ENCODE measurements around the gene TMEM245. TPM values are rescaled to one million over a fixed set of nuclear protein-coding genes. Genes with fewer than 3 reads are reported as not detected.

TMEM245 gene
- total RNA-seq, 1 experiment from 2014 or later: 60.3 TPM

DNA sequence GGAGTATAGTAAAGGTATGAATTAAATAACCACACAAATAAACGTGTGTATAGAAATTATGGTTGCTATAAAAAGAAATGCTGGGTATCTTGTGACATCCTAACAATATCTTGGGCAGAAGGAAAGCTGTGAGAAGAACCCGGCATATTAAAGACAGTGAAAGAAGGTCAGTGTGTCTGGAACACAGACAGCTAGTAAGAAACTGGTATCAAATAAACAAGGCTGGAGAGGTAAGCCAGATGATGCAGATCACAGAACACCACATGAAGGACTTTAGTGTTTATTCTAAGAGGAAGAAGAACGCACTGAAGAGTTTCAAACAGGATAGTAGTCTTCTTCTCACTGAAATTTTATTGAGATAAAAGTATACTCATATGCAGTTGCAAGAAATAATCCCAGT is 24.4 kb downstream of the TMEM245 start:
- no peak for DNase-seq
- Histone ChIP-seq H3K27ac (no peak overlapping the region), H4K20me1 (ENCODE audit: insufficient read depth) (no peaks in the 10 kb centered on the region), H2AFZ (no peak overlapping the region), H3K4me1 (replicated peaks; ENCODE audit: insufficient read depth) (peaks cover 38% of the 10 kb centered on the region), H3K79me2 (ENCODE audit: low read depth) (peaks cover 93% of the 10 kb centered on the region), H3F3A (ENCODE audit: insufficient read depth, low read depth) (peaks cover 28% of the 10 kb centered on the region), H3K27me3 (ENCODE audit: insufficient read depth, low read depth) (no peaks in the 10 kb centered on the region), H3K4me3 (no peak overlapping the region), H3K4me2 (no peak overlapping the region), H3K9me3 (ENCODE audit: insufficient read depth, low read depth) (no peaks in the 10 kb centered on the region), H3K36me3 (ENCODE audit: low read depth) (peaks cover 27% of the 10 kb centered on the region), H3K9me2 (ENCODE audit: insufficient read depth) (no peaks in the 10 kb centered on the region)
- intact Hi-C loops (cut with micrococcal nuclease; ENCODE audit: unreplicated experiment): no loop called here
- CTCF ChIA-PET: no interaction called here
- TF ChIP-seq EZH2 (IDR thresholded peaks at IDR 0.05; ENCODE audit: low read depth): no peak
- TF ChIP-seq, protein P1, sequence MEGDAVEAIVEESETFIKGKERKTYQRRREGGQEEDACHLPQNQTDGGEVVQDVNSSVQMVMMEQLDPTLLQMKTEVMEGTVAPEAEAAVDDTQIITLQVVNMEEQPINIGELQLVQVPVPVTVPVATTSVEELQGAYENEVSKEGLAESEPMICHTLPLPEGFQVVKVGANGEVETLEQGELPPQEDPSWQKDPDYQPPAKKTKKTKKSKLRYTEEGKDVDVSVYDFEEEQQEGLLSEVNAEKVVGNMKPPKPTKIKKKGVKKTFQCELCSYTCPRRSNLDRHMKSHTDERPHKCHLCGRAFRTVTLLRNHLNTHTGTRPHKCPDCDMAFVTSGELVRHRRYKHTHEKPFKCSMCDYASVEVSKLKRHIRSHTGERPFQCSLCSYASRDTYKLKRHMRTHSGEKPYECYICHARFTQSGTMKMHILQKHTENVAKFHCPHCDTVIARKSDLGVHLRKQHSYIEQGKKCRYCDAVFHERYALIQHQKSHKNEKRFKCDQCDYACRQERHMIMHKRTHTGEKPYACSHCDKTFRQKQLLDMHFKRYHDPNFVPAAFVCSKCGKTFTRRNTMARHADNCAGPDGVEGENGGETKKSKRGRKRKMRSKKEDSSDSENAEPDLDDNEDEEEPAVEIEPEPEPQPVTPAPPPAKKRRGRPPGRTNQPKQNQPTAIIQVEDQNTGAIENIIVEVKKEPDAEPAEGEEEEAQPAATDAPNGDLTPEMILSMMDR (conservative IDR thresholded peaks at IDR 0.05): no peak
- POLR2A ChIA-PET (ENCODE audit: unreplicated experiment): no interaction called here
- BruUV-seq (replicated peaks): no TSS peak

DNA sequence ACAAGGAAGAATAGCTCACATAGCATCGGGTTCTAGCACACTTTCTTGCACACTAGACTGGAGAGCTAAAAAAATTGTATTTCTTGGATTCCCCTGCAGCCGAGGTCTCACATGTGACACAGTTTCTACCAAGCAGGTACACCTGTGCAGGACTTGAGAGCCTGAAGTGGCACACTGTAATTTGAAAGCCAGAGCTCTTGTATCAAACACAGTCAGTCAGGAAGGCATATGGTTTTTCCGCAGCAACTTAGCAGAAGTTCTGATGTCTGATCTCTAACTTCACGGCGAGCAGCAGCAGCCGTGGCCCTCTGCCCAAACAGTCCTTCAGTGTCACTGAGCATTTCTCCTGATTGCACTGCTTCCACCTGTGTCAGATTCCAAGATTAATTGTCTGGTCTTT is 25.5 kb downstream of the TMEM245 start:
- no TSS peak for BruUV-seq (replicated peaks)
- Histone ChIP-seq H3K4me1 (replicated peaks; ENCODE audit: insufficient read depth) (peaks cover 27% of the 10 kb centered on the region), H3K9me2 (ENCODE audit: insufficient read depth) (no peaks in the 10 kb centered on the region), H3K9me3 (ENCODE audit: insufficient read depth, low read depth) (no peaks in the 10 kb centered on the region), H3K36me3 (ENCODE audit: low read depth) (peaks cover 31% of the 10 kb centered on the region), H4K20me1 (ENCODE audit: insufficient read depth) (no peaks in the 10 kb centered on the region), H2AFZ (no peak overlapping the region), H3K4me2 (no peak overlapping the region), H3K27ac (no peak overlapping the region), H3K79me2 (ENCODE audit: low read depth) (peaks cover 89% of the 10 kb centered on the region), H3F3A (ENCODE audit: insufficient read depth, low read depth) (peaks cover 19% of the 10 kb centered on the region), H3K4me3 (no peak overlapping the region), H3K27me3 (ENCODE audit: insufficient read depth, low read depth) (no peaks in the 10 kb centered on the region)
- ChIA-PET POLR2A (ENCODE audit: unreplicated experiment) (interaction anchor here (0.7 kb wide), 1 partner anchor 1160 kb away, joined by 4 read pairs; no protein-coding TSS in a partner anchor), CTCF (interaction anchor here (0.5 kb wide), 1 partner anchor 55 kb away, joined by 4 read pairs; no protein-coding TSS in a partner anchor)
- TF ChIP-seq EZH2 (IDR thresholded peaks at IDR 0.05; ENCODE audit: low read depth): no peak
- TF ChIP-seq, protein P1 (conservative IDR thresholded peaks at IDR 0.05): no peak
- DNase-seq: no peak
- intact Hi-C loops (cut with micrococcal nuclease; ENCODE audit: unreplicated experiment): no loop called here

DNA sequence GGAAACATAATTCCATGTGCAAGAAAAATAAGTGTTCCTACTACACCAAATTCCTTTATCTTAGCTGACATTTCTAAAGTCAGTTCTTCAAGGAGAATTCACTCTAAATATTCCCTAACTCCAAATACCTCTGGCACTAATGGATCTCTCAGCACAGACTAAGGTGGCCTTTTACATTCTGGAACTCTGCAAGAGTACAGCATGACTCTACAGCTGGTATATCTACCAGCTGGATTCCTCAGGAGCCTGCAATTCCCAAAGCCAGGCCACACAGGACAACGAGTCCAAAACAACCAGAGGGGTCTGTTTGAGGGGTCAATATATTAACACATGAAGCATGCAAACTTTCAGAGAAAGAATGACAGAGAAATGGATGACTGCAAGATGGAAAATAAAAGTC is 27.2 kb downstream of the TMEM245 start:
- Histone ChIP-seq H3K4me3 (no peak overlapping the region), H3K27ac (no peak overlapping the region), H2AFZ (no peak overlapping the region), H3K9me3 (ENCODE audit: insufficient read depth, low read depth) (no peaks in the 10 kb centered on the region), H3K9me2 (ENCODE audit: insufficient read depth) (no peaks in the 10 kb centered on the region), H4K20me1 (ENCODE audit: insufficient read depth) (no peaks in the 10 kb centered on the region), H3F3A (ENCODE audit: insufficient read depth, low read depth) (peaks cover 3% of the 10 kb centered on the region; the same call in 1 of the 2 replicates), H3K4me2 (no peak overlapping the region), H3K36me3 (ENCODE audit: low read depth) (peaks cover 42% of the 10 kb centered on the region), H3K79me2 (ENCODE audit: low read depth) (peaks cover 81% of the 10 kb centered on the region), H3K27me3 (ENCODE audit: insufficient read depth, low read depth) (no peaks in the 10 kb centered on the region), H3K4me1 (replicated peaks; ENCODE audit: insufficient read depth) (peaks cover 10% of the 10 kb centered on the region)
- no TSS peak for BruUV-seq (replicated peaks)
- no peak for DNase-seq
- intact Hi-C loops (cut with micrococcal nuclease; ENCODE audit: unreplicated experiment): no loop called here
- POLR2A ChIA-PET (ENCODE audit: unreplicated experiment): no interaction called here
- TF ChIP-seq, protein P1 (conservative IDR thresholded peaks at IDR 0.05): no peak
- TF ChIP-seq EZH2 (IDR thresholded peaks at IDR 0.05; ENCODE audit: low read depth): no peak
- CTCF ChIA-PET: no interaction called here

Measured in PC-9 (cell line).